Activated CD4-positive, alpha-beta T cell treated with anti-CD3 and anti-CD28 coated beads for 24 hours (primary cell): ENCODE measurements around the gene NUBP1.
"Not testable (repeated sequence)": the region's sequence is repeated elsewhere in the genome, so short reads cannot be mapped to it uniquely, and the experiment has no call there.

Experiments used
- DNase-seq, 2 donors: peaks; one replicate each; pipeline ENCODE4 v3.0.0-alpha.2; 2020; ENCODE audit warnings: low read depth in 2 of 2

NUBP1 gene

DNA sequence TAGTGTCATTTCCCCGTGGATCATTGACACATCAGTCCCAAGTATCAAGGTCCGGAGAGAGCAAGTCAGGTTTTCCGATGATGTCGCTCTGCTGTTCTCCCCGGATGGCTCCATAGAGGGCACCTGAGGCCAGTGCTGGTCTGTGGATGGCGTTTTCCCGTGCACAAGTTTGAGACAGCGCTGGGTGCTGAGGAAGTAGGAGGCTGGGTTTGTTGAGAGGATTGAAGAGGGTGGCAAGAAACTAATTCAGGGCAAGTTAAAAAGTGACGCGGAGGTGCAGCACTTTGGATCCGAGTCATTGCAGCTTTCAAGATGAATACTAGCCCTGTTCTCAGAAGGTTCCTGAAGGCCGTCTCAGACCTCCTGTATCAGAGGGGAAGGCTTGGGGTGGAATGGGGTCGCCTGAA is 7.7 kb downstream of the NUBP1 start:
- no peak for DNase-seq

DNA sequence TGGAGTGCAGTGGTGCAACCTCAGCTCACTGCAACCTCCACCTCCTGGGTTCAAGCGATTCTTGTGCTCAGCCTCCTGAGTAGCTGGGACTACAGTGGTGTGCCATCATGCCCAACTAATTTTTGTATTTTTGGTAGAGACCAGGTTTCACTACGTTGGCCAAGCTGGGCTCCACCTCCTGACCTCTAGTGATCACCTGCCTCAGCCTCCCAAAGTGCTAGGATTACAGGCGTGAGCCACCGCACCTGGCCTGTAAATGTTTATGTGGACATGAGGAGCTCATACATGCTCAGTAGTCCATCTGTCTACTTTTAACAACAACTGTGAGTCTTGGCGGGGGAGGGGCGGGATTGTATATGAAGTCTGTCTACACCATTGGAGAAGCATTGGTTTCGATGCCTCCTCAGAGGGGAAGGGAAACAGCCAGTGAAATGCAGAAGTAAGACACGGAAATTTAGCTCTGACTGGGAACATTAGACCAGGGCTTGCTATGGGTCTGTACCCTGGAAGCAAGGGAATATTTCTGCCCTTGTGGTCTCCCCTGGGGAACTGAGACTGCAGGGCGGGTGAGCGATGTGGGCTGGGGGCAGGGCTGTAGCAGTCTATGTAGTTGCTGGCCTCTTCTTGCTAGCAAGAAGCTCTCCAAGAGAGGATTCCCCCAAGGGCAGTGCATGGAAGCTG is 9.3 kb downstream of the NUBP1 start:
- DNase-seq: no peak

DNA sequence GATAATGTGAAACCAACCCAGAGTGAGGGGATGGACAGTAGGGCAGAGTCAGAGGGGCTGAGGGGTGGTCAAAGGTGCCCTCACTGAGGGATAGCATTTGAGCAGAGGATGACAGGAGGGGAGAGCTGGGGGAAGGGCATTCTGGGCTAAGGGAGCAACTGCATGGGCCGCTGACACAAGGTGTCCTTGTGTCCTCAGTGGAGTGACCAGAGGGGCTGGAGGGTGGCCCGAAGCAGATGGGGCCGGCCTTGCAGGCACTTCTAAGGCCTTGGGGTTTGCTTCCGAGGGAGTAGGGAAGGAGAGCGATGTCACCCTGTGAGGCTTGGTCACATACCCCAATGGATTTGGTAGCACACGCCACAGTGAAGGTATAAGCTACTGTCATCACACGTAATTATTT is 10.0 kb downstream of the NUBP1 start:
- DNase-seq: no peak

GRCh38 chr16:10754941-10755340 is 11.3 kb downstream of the NUBP1 start:
- DNase-seq: no peak

- no peak for DNase-seq
These were observed 12.9 kb downstream of the NUBP1 start for GRCh38 chr16:10756574-10756973.

GRCh38 chr16:10760858-10761257 is 17.2 kb downstream of the NUBP1 start:
- DNase-seq: no peak

- DNase-seq: no peak
These were observed 17.7 kb downstream of the NUBP1 start for GRCh38 chr16:10761373-10761772.

GRCh38 chr16:10762336-10763016 is 18.8 kb downstream of the NUBP1 start:
- no peak for DNase-seq

DNA sequence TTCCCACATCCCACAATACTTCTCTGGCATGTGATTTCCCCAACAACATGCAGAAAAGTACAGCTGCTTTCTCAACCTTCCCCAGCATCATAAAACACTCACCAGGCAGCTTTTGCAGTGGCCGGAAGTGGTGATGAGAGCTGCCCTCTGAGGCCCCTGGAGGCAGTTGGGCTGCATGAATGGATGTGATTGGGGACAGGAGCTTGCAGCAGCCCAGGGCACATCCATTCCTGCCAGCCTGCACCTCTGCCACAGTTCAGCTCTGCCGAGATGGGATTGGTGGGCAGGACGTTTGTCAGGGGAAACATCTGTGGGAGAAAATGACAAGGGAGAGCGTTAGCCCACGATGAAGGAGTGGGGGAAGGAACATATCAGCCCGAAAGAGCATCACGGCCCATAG is 19.8 kb downstream of the NUBP1 start:
- no peak for DNase-seq

- DNase-seq: no peak
These were observed 22.1 kb downstream of the NUBP1 start for GRCh38 chr16:10765772-10766171.

- DNase-seq: no peak
These were observed 23.5 kb downstream of the NUBP1 start for GRCh38 chr16:10767127-10767526.

DNA sequence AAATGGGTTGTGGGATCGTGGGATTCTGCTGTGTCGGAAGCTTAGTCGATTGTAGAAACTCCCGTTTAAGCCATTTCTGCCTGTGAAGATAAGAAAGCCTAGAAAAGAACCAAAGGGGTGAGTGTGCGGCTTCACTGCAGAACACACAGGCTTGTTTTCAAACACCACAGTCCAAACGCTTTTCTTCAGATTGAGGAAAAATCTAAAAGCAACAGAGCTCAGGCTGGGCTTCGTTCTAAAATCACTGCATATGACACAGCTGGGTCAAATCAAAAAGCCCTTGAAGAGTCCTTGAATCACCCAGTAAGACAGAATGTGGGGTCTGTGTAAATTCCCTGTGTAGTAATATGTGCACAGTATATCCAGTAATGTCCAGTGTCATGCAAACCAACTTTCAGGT is 25.7 kb downstream of the NUBP1 start:
- no peak for DNase-seq

GRCh38 chr16:10770907-10771306 is 27.3 kb downstream of the NUBP1 start:
- no peak for DNase-seq

GRCh38 chr16:10776280-10776679 is 32.6 kb downstream of the NUBP1 start:
- DNase-seq: no peak

DNA sequence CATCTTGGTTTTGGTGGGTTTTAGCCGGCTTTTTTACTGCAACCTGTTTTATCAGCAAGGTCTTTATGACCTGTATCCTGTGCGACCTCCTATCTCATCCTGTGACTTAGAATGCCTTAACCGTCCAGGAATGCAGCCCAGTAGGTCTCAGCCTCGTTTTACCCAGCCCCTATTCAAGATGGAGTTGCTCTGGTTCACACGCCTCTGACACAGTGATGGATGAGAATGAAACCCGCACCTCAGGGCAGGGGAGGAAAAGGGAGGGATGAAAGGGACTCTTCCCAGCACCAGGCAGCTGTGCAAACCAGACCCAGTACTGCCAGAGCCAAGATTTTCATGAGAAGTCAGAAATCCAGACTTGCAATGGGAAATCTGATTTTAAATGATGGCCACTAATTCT is 33.3 kb downstream of the NUBP1 start:
- not testable (repeated sequence) for DNase-seq

DNA sequence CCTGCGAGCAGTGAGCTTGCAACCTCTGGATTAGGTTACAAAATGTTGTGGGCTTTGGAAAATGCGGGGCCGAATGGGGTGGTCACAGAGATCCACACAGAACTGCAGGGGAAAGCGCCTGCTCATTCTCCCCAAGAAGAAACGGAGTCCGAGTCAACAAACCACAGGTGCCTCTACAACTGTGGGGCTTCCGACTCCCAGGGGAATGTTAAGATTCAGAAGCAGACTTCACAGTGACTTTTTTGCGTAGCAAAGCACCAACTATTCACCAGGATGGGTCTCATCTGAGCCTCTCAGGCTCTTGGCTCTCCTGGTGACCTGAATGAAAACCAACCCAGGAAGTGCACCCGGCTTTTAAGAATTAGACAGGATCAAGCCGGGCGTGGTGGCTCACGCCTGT is 33.7 kb downstream of the NUBP1 start:
- no peak for DNase-seq

GRCh38 chr16:10779908-10780307 is 36.3 kb downstream of the NUBP1 start:
- DNase-seq: not testable (repeated sequence)

- no peak for DNase-seq
These were observed 37.0 kb downstream of the NUBP1 start for GRCh38 chr16:10780628-10781027.

GRCh38 chr16:10782628-10783027 is 39.0 kb downstream of the NUBP1 start:
- no peak for DNase-seq

- no peak for DNase-seq
These were observed 43.7 kb downstream of the NUBP1 start for GRCh38 chr16:10787304-10787703.

DNA sequence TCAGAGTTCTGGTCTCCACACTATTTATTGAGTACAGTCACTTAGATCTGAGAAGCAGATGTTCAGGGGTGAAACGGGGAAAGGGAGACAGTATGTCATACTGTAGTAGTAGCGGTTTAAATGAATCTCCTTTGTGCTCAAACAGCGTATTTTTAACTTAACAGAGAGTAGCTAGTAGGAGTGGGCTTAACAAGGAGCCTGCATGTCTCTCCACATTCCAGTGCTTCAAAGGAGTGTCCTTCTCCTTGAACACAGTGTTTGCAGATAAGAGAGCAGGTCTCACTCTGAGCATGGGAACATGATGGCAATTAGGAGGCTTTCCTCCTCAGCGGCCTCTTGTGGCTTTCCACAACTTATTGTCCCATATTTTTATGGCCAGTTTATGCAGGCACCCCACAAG is 45.0 kb downstream of the NUBP1 start:
- DNase-seq: not testable (repeated sequence)

GRCh38 chr16:10791048-10791447 is 47.4 kb downstream of the NUBP1 start:
- DNase-seq: no peak

- no peak for DNase-seq
These were observed 56.1 kb downstream of the NUBP1 start for GRCh38 chr16:10799736-10800135.

DNA sequence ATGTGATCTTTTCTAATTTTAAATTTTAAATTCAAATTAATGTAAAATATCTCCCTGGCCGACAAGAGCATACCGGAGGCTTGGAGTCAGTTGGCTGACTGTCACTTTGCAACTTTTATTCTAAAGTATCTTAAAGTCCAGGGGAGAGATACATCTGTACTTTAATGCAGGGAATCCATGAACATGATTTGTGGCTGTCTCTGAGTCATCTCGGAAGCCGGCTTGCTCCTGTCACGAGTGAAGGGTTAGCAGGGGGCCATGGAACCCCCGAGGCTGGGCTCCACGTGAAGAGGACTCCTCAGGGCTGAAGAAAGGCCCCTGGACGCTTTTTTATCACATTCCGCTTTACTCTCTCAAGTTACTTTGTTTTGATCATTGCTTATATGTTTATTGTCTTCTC is 61.7 kb downstream of the NUBP1 start:
- no peak for DNase-seq
